OCI-LY1 (cell line): ENCODE data around the gene THSD7A.

Experiments
- H2AFZ ChIP-seq: fragments of 200-600 bp; sonication (generic), shearing (Covaris generic); 2 replicates; pipeline ENCODE4 v1.6.0; 2014; ENCODE audit warnings: antibody characterized with exemption, mild to moderate bottlenecking, low read length
- H3F3A ChIP-seq: fragments of 200-600 bp; sonication (generic), shearing (Covaris generic); 2 replicates; pipeline ENCODE4 v1.6.0; 2014; ENCODE audit warnings: mild to moderate bottlenecking, antibody characterized with exemption, low read length, moderate library complexity; ENCODE audit not compliant: insufficient read depth
- H3K27ac ChIP-seq: fragments of 200-600 bp; sonication (generic); 2 replicates; pipeline ENCODE4 v1.5.1; 2014; ENCODE audit warnings: low read length, mixed run types, mild to moderate bottlenecking, low read depth; ENCODE audit not compliant: poor library complexity, severe bottlenecking
- H3K27me3 ChIP-seq: fragments of 200-600 bp; sonication (generic); 2 replicates; pipeline ENCODE4 v1.6.0; 2014; ENCODE audit warnings: antibody characterized with exemption, mild to moderate bottlenecking, low read length, moderate library complexity; ENCODE audit not compliant: insufficient read depth
- H3K36me3 ChIP-seq: fragments of 200-600 bp; sonication (generic); 2 replicates; pipeline ENCODE4 v1.6.1; 2014; ENCODE audit warnings: mild to moderate bottlenecking, antibody characterized with exemption, low read length, moderate library complexity, mixed read lengths; ENCODE audit not compliant: insufficient read depth
- H3K4me1 ChIP-seq: fragments of 200-600 bp; sonication (generic); 2 replicates; pipeline ENCODE4 v1.5.1; 2014; ENCODE audit warnings: mild to moderate bottlenecking, low read length, moderate library complexity; ENCODE audit not compliant: insufficient read depth, severe bottlenecking
- H3K4me2 ChIP-seq: fragments of 200-600 bp; sonication (generic), shearing (Covaris generic); 2 replicates; pipeline ENCODE4 v1.6.1; 2014; ENCODE audit warnings: low read length
- H3K4me3 ChIP-seq: fragments of 200-600 bp; sonication (generic); 2 replicates; pipeline ENCODE4 v1.5.1; 2014; ENCODE audit warnings: low read length, low read depth, mild to moderate bottlenecking, mixed read lengths; ENCODE audit not compliant: poor library complexity, severe bottlenecking
- H3K79me2 ChIP-seq: fragments of 200-600 bp; shearing (Covaris generic); 2 replicates; pipeline ENCODE4 v1.6.1; 2016; ENCODE audit warnings: mixed run types, low read length, mixed read lengths; ENCODE audit not compliant: insufficient read depth
- H3K9ac ChIP-seq: fragments of 200-600 bp; sonication (generic), shearing (Covaris generic); 2 replicates; pipeline ENCODE4 v1.6.1; 2014; ENCODE audit warnings: mild to moderate bottlenecking, low read length, mixed read lengths
- H3K9me2 ChIP-seq: fragments of 200-600 bp; sonication (generic), shearing (Covaris generic); 2 replicates; pipeline ENCODE4 v1.6.1; 2014; ENCODE audit warnings: low read depth, mild to moderate bottlenecking, low read length, mixed read lengths
- H3K9me3 ChIP-seq: fragments of 200-600 bp; shearing (Covaris generic); 2 replicates; pipeline ENCODE4 v1.6.1; 2014; ENCODE audit warnings: low read length, mixed read lengths
- H4K20me1 ChIP-seq: fragments of 200-600 bp; sonication (generic), shearing (Covaris generic); 2 replicates; pipeline ENCODE4 v1.6.0; 2016; ENCODE audit warnings: mild to moderate bottlenecking, low read length; ENCODE audit not compliant: insufficient read depth
- EZH2 ChIP-seq: fragments of 200-600 bp; sonication (generic), shearing (Covaris generic); IDR thresholded peaks from 2 replicates; pipeline ENCODE4 v1.8.0; 2017; ENCODE audit warnings: borderline replicate concordance, mixed run types, mild to moderate bottlenecking, antibody characterized with exemption, low read length, moderate library complexity, mixed read lengths
- TF ChIP-seq, protein P1 (sequence below): fragments of 200-600 bp; sonication (generic), shearing (Covaris generic); IDR thresholded peaks from 2 replicates; pipeline ENCODE4 v1.5.1; 2017; ENCODE audit warnings: mild to moderate bottlenecking, antibody characterized with exemption, low read length, moderate library complexity, mixed read lengths

Gene THSD7A

DNA sequence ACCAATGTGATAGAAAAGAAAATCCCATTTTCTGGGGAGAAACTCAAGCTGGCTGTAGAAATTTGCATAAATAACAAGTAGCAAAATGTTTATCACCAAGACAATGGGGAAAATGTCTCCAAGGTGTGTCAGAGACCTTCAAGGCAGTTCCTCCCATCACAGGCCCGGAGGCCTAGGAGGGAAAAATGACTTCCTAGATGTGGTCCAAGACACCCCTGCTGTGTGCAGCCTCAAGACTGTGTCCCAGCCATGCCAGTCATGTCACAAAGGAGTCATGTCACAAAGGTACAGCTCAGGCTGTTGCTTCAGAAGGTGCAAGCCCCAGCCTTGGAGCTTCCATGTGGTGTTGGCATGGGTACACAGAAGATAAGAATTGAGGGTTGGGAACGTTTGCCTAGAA is 33.7 kb upstream of the THSD7A start:
- H3K4me1 ChIP-seq: no peaks in the 10 kb centered on the region
- H3K79me2 ChIP-seq: no peaks in the 10 kb centered on the region
- H3K36me3 ChIP-seq: no peaks in the 10 kb centered on the region
- H3K27me3 ChIP-seq: no peaks in the 10 kb centered on the region
- H4K20me1 ChIP-seq: no peaks in the 10 kb centered on the region
- no peak overlapping the region for H3K9ac ChIP-seq
- H3K27ac ChIP-seq: no peak overlapping the region
- TF ChIP-seq, protein P1, sequence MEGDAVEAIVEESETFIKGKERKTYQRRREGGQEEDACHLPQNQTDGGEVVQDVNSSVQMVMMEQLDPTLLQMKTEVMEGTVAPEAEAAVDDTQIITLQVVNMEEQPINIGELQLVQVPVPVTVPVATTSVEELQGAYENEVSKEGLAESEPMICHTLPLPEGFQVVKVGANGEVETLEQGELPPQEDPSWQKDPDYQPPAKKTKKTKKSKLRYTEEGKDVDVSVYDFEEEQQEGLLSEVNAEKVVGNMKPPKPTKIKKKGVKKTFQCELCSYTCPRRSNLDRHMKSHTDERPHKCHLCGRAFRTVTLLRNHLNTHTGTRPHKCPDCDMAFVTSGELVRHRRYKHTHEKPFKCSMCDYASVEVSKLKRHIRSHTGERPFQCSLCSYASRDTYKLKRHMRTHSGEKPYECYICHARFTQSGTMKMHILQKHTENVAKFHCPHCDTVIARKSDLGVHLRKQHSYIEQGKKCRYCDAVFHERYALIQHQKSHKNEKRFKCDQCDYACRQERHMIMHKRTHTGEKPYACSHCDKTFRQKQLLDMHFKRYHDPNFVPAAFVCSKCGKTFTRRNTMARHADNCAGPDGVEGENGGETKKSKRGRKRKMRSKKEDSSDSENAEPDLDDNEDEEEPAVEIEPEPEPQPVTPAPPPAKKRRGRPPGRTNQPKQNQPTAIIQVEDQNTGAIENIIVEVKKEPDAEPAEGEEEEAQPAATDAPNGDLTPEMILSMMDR: no peak
- no peak for TF ChIP-seq EZH2
- H3K9me2 ChIP-seq: no peaks in the 10 kb centered on the region
- no peaks in the 10 kb centered on the region for H3K9me3 ChIP-seq
- H3F3A ChIP-seq: no peaks in the 10 kb centered on the region
- no peak overlapping the region for H2AFZ ChIP-seq
- H3K4me2 ChIP-seq: no peak overlapping the region
- H3K4me3 ChIP-seq: no peak overlapping the region

DNA sequence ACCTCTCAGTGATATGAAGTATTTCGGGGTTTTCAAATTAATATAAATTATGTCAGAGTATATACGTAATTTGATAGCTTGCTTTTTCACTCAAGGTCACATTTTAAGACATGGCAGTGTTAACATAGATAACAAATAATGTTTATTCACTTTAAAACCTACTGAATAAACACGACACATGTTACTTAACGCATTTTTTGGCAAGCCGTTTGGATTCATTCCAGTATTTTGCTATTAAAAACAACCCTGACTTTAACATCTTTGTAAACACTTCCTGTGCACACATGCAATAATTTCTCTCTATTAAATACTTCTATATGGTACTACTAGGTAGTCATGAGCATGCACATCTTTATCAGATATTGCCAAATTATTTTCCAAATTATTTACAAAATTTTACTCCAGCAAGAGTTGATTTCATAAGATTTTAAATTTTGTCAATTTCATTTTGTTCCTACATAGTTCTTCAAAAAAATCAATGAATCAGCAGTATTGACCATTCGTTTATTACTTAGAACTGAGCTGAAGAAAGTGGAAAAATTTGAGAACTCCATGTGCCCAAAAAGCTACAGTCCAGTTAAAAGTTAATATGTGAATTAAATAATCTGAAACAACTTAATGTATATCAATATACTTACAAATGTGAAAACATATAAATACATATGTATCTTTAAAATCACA is 26.8 kb upstream of the THSD7A start:
- Histone ChIP-seq H3K9ac (no peak overlapping the region), H3K9me2 (no peaks in the 10 kb centered on the region), H3K79me2 (no peaks in the 10 kb centered on the region), H3K4me1 (no peaks in the 10 kb centered on the region), H3K27me3 (no peaks in the 10 kb centered on the region), H3F3A (no peaks in the 10 kb centered on the region), H3K4me3 (no peak overlapping the region), H3K27ac (no peak overlapping the region), H3K4me2 (no peak overlapping the region), H3K9me3 (no peaks in the 10 kb centered on the region), H4K20me1 (no peaks in the 10 kb centered on the region), H2AFZ (no peak overlapping the region), H3K36me3 (no peaks in the 10 kb centered on the region)
- TF ChIP-seq, protein P1: no peak
- no peak for TF ChIP-seq EZH2

DNA sequence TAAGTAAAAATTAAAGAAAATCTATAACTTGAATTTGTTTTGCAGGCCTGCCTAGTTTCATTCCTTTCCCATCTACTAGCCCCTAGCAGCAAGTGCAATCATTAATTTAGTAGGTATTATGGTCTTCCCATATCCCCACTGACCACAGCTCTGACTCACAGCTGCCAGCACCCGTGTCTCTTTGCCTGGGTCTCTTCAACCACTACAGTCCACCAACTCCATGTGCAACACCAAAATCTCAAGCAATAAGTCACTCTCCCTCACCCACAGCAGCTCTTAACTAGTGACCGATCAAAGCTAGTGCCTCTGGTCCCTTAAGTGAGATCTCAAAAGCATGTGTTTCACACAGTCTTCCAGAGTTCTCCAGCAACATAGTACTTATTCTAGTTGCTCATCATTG is 26.0 kb upstream of the THSD7A start:
- Histone ChIP-seq H2AFZ (no peak overlapping the region), H3K9me2 (no peaks in the 10 kb centered on the region), H3K9ac (no peak overlapping the region), H3K36me3 (no peaks in the 10 kb centered on the region), H3K4me1 (no peaks in the 10 kb centered on the region), H3K79me2 (no peaks in the 10 kb centered on the region), H3K9me3 (no peaks in the 10 kb centered on the region), H3K4me3 (no peak overlapping the region), H3F3A (no peaks in the 10 kb centered on the region), H4K20me1 (no peaks in the 10 kb centered on the region), H3K4me2 (no peak overlapping the region), H3K27me3 (no peaks in the 10 kb centered on the region), H3K27ac (no peak overlapping the region)
- TF ChIP-seq, protein P1: no peak
